Calu3 (cell line): ENCODE results near the gene NUP188. TPM values are rescaled to one million over a fixed set of nuclear protein-coding genes. Genes with fewer than 3 reads are reported as not detected.
A peak's percentile ranks its signal among the peaks of the same experiment; 100 is the strongest.

Experiments
- BruUV-seq: library from RNA; stranded (reverse); fragments of 400-500 nt; replicated peaks from 2 replicates; lab custom pipeline; 2021; lab: Mats Ljungman, UMichigan
- CTCF ChIA-PET: fragments of 300-600 bp; sonication (Branson Sonifier 250); formaldehyde crosslinking; loops from one replicate; lab custom pipeline; 2022; ENCODE audit warnings: antibody characterized with exemption; lab: Charles Lee
- DNase-seq: peaks from one replicate; pipeline ENCODE4 v3.0.0; 2022
- H3K27ac Mint-ChIP-seq: one replicate; pipeline ENCODE4 v1.8.0; 2022; ENCODE audit warnings: mixed read lengths; ENCODE audit not compliant: unreplicated experiment
- H3K27me3 Mint-ChIP-seq: one replicate; pipeline ENCODE4 v1.8.0; 2022; ENCODE audit warnings: mixed read lengths; ENCODE audit not compliant: unreplicated experiment
- H3K36me3 Mint-ChIP-seq: one replicate; pipeline ENCODE4 v1.8.0; 2022; ENCODE audit warnings: mild to moderate bottlenecking, moderate library complexity, mixed read lengths; ENCODE audit not compliant: insufficient read depth, unreplicated experiment
- H3K4me1 Mint-ChIP-seq: one replicate; pipeline ENCODE4 v1.8.0; 2022; ENCODE audit warnings: mild to moderate bottlenecking, low read depth, mixed read lengths; ENCODE audit not compliant: unreplicated experiment
- H3K4me3 Mint-ChIP-seq: one replicate; pipeline ENCODE4 v1.8.0; 2022; ENCODE audit warnings: mild to moderate bottlenecking, low read depth, moderate library complexity, mixed read lengths; ENCODE audit not compliant: unreplicated experiment
- H3K9me3 Mint-ChIP-seq: one replicate; pipeline ENCODE4 v1.8.0; 2022; ENCODE audit warnings: low read depth, mixed read lengths; ENCODE audit not compliant: unreplicated experiment
- intact Hi-C: fragments of 100-400 bp; cut with micrococcal nuclease; formaldehyde crosslinking; loops from one replicate; pipeline ENCODE4 v1.10.0; 2022; ENCODE audit not compliant: unreplicated experiment
- total RNA-seq: library from RNA; stranded (reverse); gene quantifications from 2 replicates; pipeline ENCODE4 v1.2.3, GENCODE V29; 2022
- TF ChIP-seq, protein P1 (sequence below): fragments of 200-600 bp; IDR thresholded peaks from one replicate; pipeline ENCODE4 v1.8.0; 2022; ENCODE audit warnings: antibody characterized with exemption; ENCODE audit not compliant: unreplicated experiment

Gene NUP188
- total RNA-seq, 1 experiment from 2014 or later, result 34.3 TPM

- H3K36me3 Mint-ChIP-seq, result peaks cover 6% of the 10 kb centered on the region
These were observed 105.5 kb downstream of the NUP188 start for GRCh38 chr9:129053020-129053419.

DNA sequence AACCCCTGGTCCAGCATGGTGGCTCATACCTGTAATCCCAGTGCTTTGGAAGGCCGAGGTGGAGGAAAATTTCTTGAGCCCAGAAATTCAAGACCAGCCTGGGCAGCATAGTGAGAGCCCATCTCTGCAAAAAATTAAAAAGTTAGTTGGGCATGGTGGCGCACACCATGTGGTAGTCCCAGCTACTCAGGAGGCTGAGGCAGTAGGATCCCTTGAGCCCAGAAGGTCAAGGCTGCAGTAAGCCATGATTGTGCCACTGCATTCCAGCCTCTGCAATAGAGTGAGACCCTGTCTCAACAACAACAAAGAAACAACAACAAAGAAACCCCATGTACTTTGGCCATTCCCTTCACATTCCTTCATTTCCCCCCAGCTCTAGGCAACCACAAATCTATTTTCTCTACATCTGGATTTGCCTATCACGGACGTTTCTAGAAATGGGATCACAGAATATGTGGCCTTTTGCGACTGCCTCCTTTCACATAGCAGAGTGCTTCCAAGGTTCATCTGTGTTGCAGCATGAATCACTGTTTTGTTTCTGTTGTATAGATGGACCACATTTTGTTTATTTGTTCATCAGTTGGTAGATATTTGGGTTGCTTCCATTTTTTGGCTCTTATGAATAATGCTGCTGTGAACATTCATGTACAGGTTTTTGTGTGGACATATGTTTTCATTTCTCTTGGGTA lies 106.8 kb downstream of the NUP188 start:
- no peak overlapping the region for H3K4me3 Mint-ChIP-seq
- DNase-seq, result no peak
- no peaks in the 10 kb centered on the region for H3K9me3 Mint-ChIP-seq
- H3K27me3 Mint-ChIP-seq, result no peaks in the 10 kb centered on the region
- peaks cover 9% of the 10 kb centered on the region for H3K36me3 Mint-ChIP-seq
- no peaks in the 10 kb centered on the region for H3K4me1 Mint-ChIP-seq
- TF ChIP-seq, protein P1, sequence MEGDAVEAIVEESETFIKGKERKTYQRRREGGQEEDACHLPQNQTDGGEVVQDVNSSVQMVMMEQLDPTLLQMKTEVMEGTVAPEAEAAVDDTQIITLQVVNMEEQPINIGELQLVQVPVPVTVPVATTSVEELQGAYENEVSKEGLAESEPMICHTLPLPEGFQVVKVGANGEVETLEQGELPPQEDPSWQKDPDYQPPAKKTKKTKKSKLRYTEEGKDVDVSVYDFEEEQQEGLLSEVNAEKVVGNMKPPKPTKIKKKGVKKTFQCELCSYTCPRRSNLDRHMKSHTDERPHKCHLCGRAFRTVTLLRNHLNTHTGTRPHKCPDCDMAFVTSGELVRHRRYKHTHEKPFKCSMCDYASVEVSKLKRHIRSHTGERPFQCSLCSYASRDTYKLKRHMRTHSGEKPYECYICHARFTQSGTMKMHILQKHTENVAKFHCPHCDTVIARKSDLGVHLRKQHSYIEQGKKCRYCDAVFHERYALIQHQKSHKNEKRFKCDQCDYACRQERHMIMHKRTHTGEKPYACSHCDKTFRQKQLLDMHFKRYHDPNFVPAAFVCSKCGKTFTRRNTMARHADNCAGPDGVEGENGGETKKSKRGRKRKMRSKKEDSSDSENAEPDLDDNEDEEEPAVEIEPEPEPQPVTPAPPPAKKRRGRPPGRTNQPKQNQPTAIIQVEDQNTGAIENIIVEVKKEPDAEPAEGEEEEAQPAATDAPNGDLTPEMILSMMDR, result no peak
- CTCF ChIA-PET, result no interaction called here
- intact Hi-C loops, result no loop called here
- BruUV-seq, result TSS peak; percentile 26
- H3K27ac Mint-ChIP-seq, result no peak overlapping the region

More at GRCh38 chr9:129053020-129053419, 105.5 kb downstream of the NUP188 start:
- TF ChIP-seq, protein P1, result no peak
- peak overlapping the region; percentile 94 for H3K27ac Mint-ChIP-seq
- intact Hi-C loops, result no loop called here
- no peak for DNase-seq
- CTCF ChIA-PET, result interaction anchor here (0.9 to 1.0 kb wide), 2 partner anchors 17 to 25 kb away, joined by 4 to 5 read pairs; partner anchors contain the start of genes MIGA2 and SH3GLB2
- H3K4me1 Mint-ChIP-seq, result no peaks in the 10 kb centered on the region
- BruUV-seq, result no TSS peak
- H3K27me3 Mint-ChIP-seq, result no peaks in the 10 kb centered on the region
- H3K4me3 Mint-ChIP-seq, result peak overlapping the region; percentile 26
- H3K9me3 Mint-ChIP-seq, result no peaks in the 10 kb centered on the region

Other genes with a start within 250 kb of the NUP188 start
- gene PKN3, start 245.2 kb upstream of the NUP188 start, total RNA-seq, result 6.8 and 7.7 TPM in 2 replicates
- gene ZDHHC12, start 223.6 kb upstream of the NUP188 start, total RNA-seq, result 35.4 and 36.5 TPM in 2 replicates
- gene ZER1, start 175.8 kb upstream of the NUP188 start, total RNA-seq, result 15.2 and 20.2 TPM in 2 replicates
- 16.6 and 18.2 TPM in 2 replicates for gene TBC1D13, start 160.4 kb upstream of the NUP188 start, total RNA-seq
- gene ENDOG, start 129.2 kb upstream of the NUP188 start, total RNA-seq, result 15.2 and 17.5 TPM in 2 replicates
- 35.8 and 46.8 TPM in 2 replicates for gene SPOUT1, start 117.9 kb upstream of the NUP188 start, total RNA-seq
- gene KYAT1, start 65.7 kb upstream of the NUP188 start, total RNA-seq, result 3.7 and 4.1 TPM in 2 replicates
- gene LRRC8A, start 65.6 kb upstream of the NUP188 start, total RNA-seq, result 28.7 and 29.9 TPM in 2 replicates
- 0.66 TPM in 1 of 2 replicates, not detected in the other for gene PHYHD1, start 26.7 kb upstream of the NUP188 start, total RNA-seq
- 14.6 and 14.7 TPM in 2 replicates for gene DOLK, start 96 bp upstream of the NUP188 start, total RNA-seq
- gene SH3GLB2, start 80.6 kb downstream of the NUP188 start, total RNA-seq, result 66.5 and 83.8 TPM in 2 replicates
- gene MIGA2, start 88.9 kb downstream of the NUP188 start, total RNA-seq, result 17.8 and 21.2 TPM in 2 replicates
- gene DOLPP1, start 133.4 kb downstream of the NUP188 start, total RNA-seq, result 14.4 and 16.1 TPM in 2 replicates
- 7.1 and 9.2 TPM in 2 replicates for gene CRAT, start 163.1 kb downstream of the NUP188 start, total RNA-seq
- 76.2 and 83.3 TPM in 2 replicates for gene PTPA, start 163.7 kb downstream of the NUP188 start, total RNA-seq
- gene IER5L, start 230.6 kb downstream of the NUP188 start, total RNA-seq, result 53.1 and 60.3 TPM in 2 replicates